DOHH2 (cell line): Measurements from ENCODE around the gene AKAP13.

Source experiments
- CTCF ChIP-seq: fragments of 200-600 bp; sonication (generic); IDR thresholded peaks from one replicate; pipeline ENCODE4 v1.5.1; 2014; ENCODE audit warnings: antibody characterized with exemption, mild to moderate bottlenecking, low read depth, low read length; ENCODE audit not compliant: poor library complexity, severe bottlenecking
- EZH2phosphoT487 ChIP-seq: fragments of 200-600 bp; sonication (generic); IDR thresholded peaks from 2 replicates; pipeline ENCODE4 v1.6.1; 2017; ENCODE audit warnings: borderline replicate concordance, mild to moderate bottlenecking, antibody characterized with exemption, low read length, moderate library complexity, mixed read lengths

GRCh38 chr15:85772668-85773067, 392.3 kb downstream of the AKAP13 start:
- TF ChIP-seq CTCF (no peak), EZH2phosphoT487 (no peak)
